Prostate gland (tissue), 2 donors: ENCODE measurements around the gene CKAP5. TPM values are rescaled to one million over a fixed set of nuclear protein-coding genes. Genes with fewer than 3 reads are reported as not detected.
"Not testable (repeated sequence)": the region's sequence is repeated elsewhere in the genome, so short reads cannot be mapped to it uniquely, and the experiment has no call there.

Experiments
- DNase-seq: peaks from one replicate; pipeline ENCODE4 v3.0.0-alpha.2; 2019; ENCODE audit warnings: low spot score
- H3K27ac ChIP-seq, 2 donors: fragments of 200-600 bp; sonication (generic); 2 replicates each; pipeline ENCODE4 v1.5.1; 2017 to 2019
- H3K27me3 ChIP-seq: fragments of 200-600 bp; sonication (generic); replicated peaks from 2 replicates; pipeline ENCODE4 v1.5.1; 2019; ENCODE audit not compliant: insufficient read depth
- H3K36me3 ChIP-seq, 2 donors: fragments of 200-600 bp; sonication (generic); 1 replicate in 1 of 2; 2 replicates in 1 of 2; pipeline versions ENCODE4 v1.5.1 to v1.8.1; 2017 to 2019
- H3K4me1 ChIP-seq: fragments of 200-600 bp; sonication (generic); replicated peaks from 2 replicates; pipeline ENCODE4 v1.5.1; 2019
- H3K4me3 ChIP-seq, 2 donors: fragments of 200-600 bp; sonication (generic); 2 replicates each; pipeline ENCODE4 v1.5.1; 2017 to 2019
- H3K9me3 ChIP-seq: fragments of 200-600 bp; sonication (generic); 2 replicates; pipeline ENCODE4 v1.5.1; 2017
- POLR2A ChIP-seq: fragments of 450-650 bp; IDR thresholded peaks from one replicate; pipeline ENCODE4 v1.6.1; 2016; ENCODE audit warnings: antibody characterized with exemption, mild to moderate bottlenecking
- POLR2AphosphoS5 ChIP-seq: sonication (generic); formaldehyde crosslinking; IDR thresholded peaks from one replicate; pipeline ENCODE4 v1.6.1; 2017; ENCODE audit warnings: antibody characterized with exemption
- WGBS: methylation state at CpG from one replicate; pipeline ENCODE4 v1.1.5; 2018; 5-methylcytosine and 5-hydroxymethylcytosine counted together
- intact Hi-C: fragments of 100-400 bp; cut with DNase I; formaldehyde crosslinking; loops from one replicate; pipeline ENCODE4 v1.14.2; 2022
- total RNA-seq, 2 donors: library from RNA; depleted of rRNA; stranded (reverse); fragments of >200 nt; gene quantifications; one replicate each; pipeline ENCODE4 v1.1.0, GENCODE V29; 2016
- TF ChIP-seq, protein P1 (sequence below), 4 experiments: fragments of 200-600 bp in 2 of 4; fragments of 450-650 bp in 2 of 4; sonication (generic) in 2 of 4; IDR thresholded peaks; 1 replicate in 3 of 4; 2 replicates in 1 of 4; pipeline ENCODE4 v1.5.1; 2016 to 2019; ENCODE audit warnings: antibody characterized with exemption in 4 of 4, mild to moderate bottlenecking in 2 of 4, moderate library complexity in 2 of 4

CKAP5 gene
- total RNA-seq, 2 donors from 2014 or later, result 31.6 to 58.8 TPM

DNA sequence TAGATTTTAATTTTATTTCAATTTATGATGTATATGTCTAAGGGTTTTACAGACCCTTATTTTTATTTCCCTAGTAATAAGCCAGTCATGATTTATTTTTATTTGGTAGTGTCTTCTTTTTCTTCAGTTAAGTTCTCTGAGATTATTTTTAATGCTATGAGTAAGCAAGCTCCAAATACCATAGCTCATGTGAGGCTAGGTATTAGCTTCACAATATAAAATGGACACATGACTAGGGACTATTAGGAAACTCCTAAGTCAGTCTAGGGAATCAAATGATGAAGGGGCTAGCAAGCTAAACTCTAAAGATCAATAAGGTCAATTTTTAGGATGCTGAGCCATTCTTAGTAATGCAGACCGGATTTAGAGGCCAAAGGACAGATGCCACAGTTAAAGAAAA lies 45.9 kb downstream of the CKAP5 start:
- Histone ChIP-seq H3K36me3 (no peaks in the 10 kb centered on the region), H3K27ac (no peak overlapping the region), H3K27me3 (no peaks in the 10 kb centered on the region), H3K9me3 (no peaks in the 10 kb centered on the region), H3K4me1 (no peaks in the 10 kb centered on the region), H3K4me3 (no peak overlapping the region)
- 97% methylated on average over 1 of the region's 1 CpG for WGBS
- TF ChIP-seq, protein P1, sequence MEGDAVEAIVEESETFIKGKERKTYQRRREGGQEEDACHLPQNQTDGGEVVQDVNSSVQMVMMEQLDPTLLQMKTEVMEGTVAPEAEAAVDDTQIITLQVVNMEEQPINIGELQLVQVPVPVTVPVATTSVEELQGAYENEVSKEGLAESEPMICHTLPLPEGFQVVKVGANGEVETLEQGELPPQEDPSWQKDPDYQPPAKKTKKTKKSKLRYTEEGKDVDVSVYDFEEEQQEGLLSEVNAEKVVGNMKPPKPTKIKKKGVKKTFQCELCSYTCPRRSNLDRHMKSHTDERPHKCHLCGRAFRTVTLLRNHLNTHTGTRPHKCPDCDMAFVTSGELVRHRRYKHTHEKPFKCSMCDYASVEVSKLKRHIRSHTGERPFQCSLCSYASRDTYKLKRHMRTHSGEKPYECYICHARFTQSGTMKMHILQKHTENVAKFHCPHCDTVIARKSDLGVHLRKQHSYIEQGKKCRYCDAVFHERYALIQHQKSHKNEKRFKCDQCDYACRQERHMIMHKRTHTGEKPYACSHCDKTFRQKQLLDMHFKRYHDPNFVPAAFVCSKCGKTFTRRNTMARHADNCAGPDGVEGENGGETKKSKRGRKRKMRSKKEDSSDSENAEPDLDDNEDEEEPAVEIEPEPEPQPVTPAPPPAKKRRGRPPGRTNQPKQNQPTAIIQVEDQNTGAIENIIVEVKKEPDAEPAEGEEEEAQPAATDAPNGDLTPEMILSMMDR (IDR thresholded peaks at IDR 0.05), result no peak
- TF ChIP-seq POLR2A (no peak), POLR2AphosphoS5 (no peak)
- intact Hi-C loops, result no loop called here
- no peak for DNase-seq

DNA sequence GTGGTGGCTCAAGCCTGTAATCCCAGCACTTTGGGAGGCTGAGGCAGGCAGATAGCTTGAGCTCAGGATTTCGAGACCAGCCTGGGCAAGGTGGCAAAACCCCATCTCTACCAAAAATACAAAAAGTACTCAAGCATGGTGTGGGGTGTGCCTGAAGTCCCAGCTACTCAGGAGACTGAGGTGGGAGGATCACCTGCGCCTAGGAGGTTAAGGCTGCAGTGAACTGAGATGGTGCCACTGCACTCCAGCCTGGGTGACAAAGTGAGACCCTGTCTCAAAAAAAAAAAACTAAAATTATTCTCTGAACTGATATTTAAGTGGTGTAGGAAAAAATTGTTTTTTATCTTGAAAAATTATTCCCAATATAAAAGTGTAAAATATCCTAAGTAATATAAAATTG lies 46.4 kb downstream of the CKAP5 start:
- H3K36me3 ChIP-seq, DNase-seq: not testable (repeated sequence)

DNA sequence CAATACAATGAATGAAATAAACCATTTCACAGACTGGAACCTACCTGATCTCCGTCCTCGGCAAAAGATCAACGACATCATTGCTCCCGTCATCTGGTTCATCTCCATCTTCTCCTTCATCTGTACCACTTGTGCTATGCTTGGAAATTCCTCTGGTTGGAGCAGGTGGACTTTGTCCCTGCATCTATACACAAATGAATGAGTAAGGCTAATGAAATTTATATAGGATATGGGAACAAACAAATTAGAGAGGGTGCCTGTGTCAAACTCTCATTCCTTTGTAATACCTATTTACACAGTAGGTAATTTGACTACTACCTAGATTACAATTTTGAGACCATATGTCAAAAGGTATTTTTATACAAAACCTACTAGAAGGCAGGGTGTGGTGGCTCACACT lies 67.7 kb downstream of the CKAP5 start:
- no peaks in the 10 kb centered on the region for H3K4me1 ChIP-seq
- H3K4me3 ChIP-seq, result no peak overlapping the region
- no peak overlapping the region for H3K27ac ChIP-seq
- intact Hi-C loops, result no loop called here
- no peak for DNase-seq
- H3K9me3 ChIP-seq, result no peaks in the 10 kb centered on the region
- WGBS, result 90% methylated on average over 4 of the region's 4 CpGs
- peaks cover 4 to 5% of the 10 kb centered on the region in 2 donors for H3K36me3 ChIP-seq
- H3K27me3 ChIP-seq, result no peaks in the 10 kb centered on the region
- TF ChIP-seq POLR2AphosphoS5, result no peak
- no peak for TF ChIP-seq POLR2A
- TF ChIP-seq, protein P1 (IDR thresholded peaks at IDR 0.05), result no peak

More for the DNA sequence above, 46.4 kb downstream of the CKAP5 start:
- H3K27me3 ChIP-seq, intact Hi-C loops, H3K4me3 ChIP-seq, H3K9me3 ChIP-seq, H3K4me1 ChIP-seq, H3K27ac ChIP-seq: not testable (repeated sequence)
- 98% methylated on average over 2 of the region's 2 CpGs for WGBS

DNA sequence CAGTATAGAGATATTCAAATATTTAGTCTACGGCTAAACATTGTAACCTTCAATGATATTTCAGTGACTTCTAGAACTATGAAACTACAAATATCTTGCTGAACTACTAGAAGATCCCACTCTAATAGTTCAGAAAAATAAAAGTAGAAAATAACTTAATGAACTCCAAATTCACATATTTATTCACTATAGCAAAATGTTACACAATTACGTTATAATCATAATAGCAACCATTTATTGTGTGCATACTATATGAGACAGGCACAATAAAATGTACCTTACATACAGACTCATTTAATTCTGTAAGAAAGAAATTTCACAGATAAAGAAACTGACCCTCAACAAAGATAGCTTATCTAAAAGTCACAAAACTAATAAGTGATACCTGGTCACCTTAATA lies 69.2 kb downstream of the CKAP5 start:
- DNase-seq, result no peak
- Histone ChIP-seq H3K4me1 (no peaks in the 10 kb centered on the region), H3K9me3 (no peaks in the 10 kb centered on the region), H3K36me3 (peaks cover 4 to 5% of the 10 kb centered on the region in 2 donors), H3K4me3 (no peak overlapping the region), H3K27me3 (no peaks in the 10 kb centered on the region), H3K27ac (no peak overlapping the region)
- intact Hi-C loops, result no loop called here
- TF ChIP-seq POLR2A (no peak), POLR2AphosphoS5 (no peak)
- TF ChIP-seq, protein P1 (IDR thresholded peaks at IDR 0.05), result no peak
- WGBS, result 94% methylated on average over 2 of the region's 2 CpGs

GRCh38 chr11:46769636-46770221 lies 76.4 kb downstream of the CKAP5 start:
- Histone ChIP-seq H3K36me3 (peaks cover 0 to 12% of the 10 kb centered on the region in 2 donors), H3K9me3 (no peaks in the 10 kb centered on the region), H3K4me3 (no peak overlapping the region), H3K27ac (no peak overlapping the region), H3K4me1 (no peaks in the 10 kb centered on the region), H3K27me3 (no peaks in the 10 kb centered on the region)
- intact Hi-C loops, result no loop called here
- TF ChIP-seq, protein P1 (IDR thresholded peaks at IDR 0.05), result no peak
- TF ChIP-seq POLR2A (no peak), POLR2AphosphoS5 (no peak)
- 90% methylated on average over 4 of the region's 4 CpGs for WGBS
- no peak for DNase-seq
